HEK293 (cell line): ENCODE data around the gene NFE2L2.
A peak's percentile ranks its signal among the peaks of the same experiment; 100 is the strongest.
"Not testable (repeated sequence)": the region's sequence is repeated elsewhere in the genome, so short reads cannot be mapped to it uniquely, and the experiment has no call there.

ENCODE experiments used
- CTCF ChIA-PET: fragments of 350-600 bp; formaldehyde crosslinking; extraction: SDS; loops from one replicate; lab custom pipeline; 2021; ENCODE audit warnings: antibody characterized with exemption; lab: Yijun Ruan, JAX
- POLR2A ChIA-PET: fragments of 300-600 bp; formaldehyde crosslinking; extraction: SDS; loops from one replicate; lab custom pipeline; 2020; ENCODE audit warnings: antibody characterized with exemption, inconsistent platforms; lab: Yijun Ruan, JAX
- H3K27ac ChIP-seq: fragments of 200-500 bp; sonication (Bioruptor generic); 2 replicates; pipeline ENCODE4 v1.5.1; 2014; ENCODE audit warnings: low read depth, low read length, control low read depth, inconsistent platforms; ENCODE audit errors: extremely low read depth
- H3K36me3 ChIP-seq, 2 experiments: fragments of 200-500 bp in 1 of 2; sonication (Bioruptor generic) in 1 of 2; 1 replicate in 1 of 2; 2 replicates in 1 of 2; pipeline ENCODE4 v1.5.1; 2014 to 2017; ENCODE audit warnings: inconsistent platforms in 2 of 2, low read length in 2 of 2; ENCODE audit not compliant: control insufficient read depth in 2 of 2, insufficient read depth in 1 of 2
- H3K4me1 ChIP-seq: fragments of 200-500 bp; sonication (Bioruptor generic); 2 replicates; pipeline ENCODE4 v1.5.1; 2014; ENCODE audit warnings: mild to moderate bottlenecking, low read length, inconsistent platforms; ENCODE audit not compliant: control insufficient read depth, insufficient read depth
- H3K4me3 ChIP-seq: 2 replicates; pipeline ENCODE4 v1.5.1; 2011; ENCODE audit warnings: low read depth, mild to moderate bottlenecking, control low read depth, low read length, moderate library complexity
- H3K9me3 ChIP-seq: fragments of 200-500 bp; sonication (Bioruptor generic); 2 replicates; pipeline ENCODE4 v1.5.1; 2014; ENCODE audit warnings: low read depth, low read length, inconsistent platforms; ENCODE audit not compliant: control insufficient read depth, insufficient read depth
- PRDM6 ChIP-seq: fragments of 450-650 bp; formaldehyde crosslinking; IDR thresholded peaks from 2 replicates; pipeline ENCODE4 v1.5.1; 2017; ENCODE audit warnings: missing biosample characterization, missing genetic modification characterization
- REPIN1 ChIP-seq: fragments of 450-650 bp; formaldehyde crosslinking; IDR thresholded peaks from 2 replicates; pipeline ENCODE4 v1.5.1; 2017; ENCODE audit warnings: missing biosample characterization, missing genetic modification characterization, low read depth
- SALL2 ChIP-seq: fragments of 450-650 bp; formaldehyde crosslinking; IDR thresholded peaks from 2 replicates; pipeline ENCODE4 v1.5.0; 2017; ENCODE audit warnings: missing biosample characterization, mild to moderate bottlenecking, missing genetic modification characterization, borderline replicate concordance
- YY1 ChIP-seq: fragments of 450-650 bp; formaldehyde crosslinking; IDR thresholded peaks from 2 replicates; pipeline ENCODE4 v1.5.1; 2018; ENCODE audit warnings: missing biosample characterization, missing genetic modification characterization
- ZNF10 ChIP-seq: fragments of 450-650 bp; formaldehyde crosslinking; IDR thresholded peaks from 2 replicates; pipeline ENCODE4 v1.5.1; 2017; ENCODE audit warnings: missing biosample characterization, missing genetic modification characterization
- ZNF292 ChIP-seq: fragments of 450-650 bp; formaldehyde crosslinking; IDR thresholded peaks from 2 replicates; pipeline ENCODE4 v1.5.1; 2016; ENCODE audit warnings: low read depth, missing biosample characterization, missing genetic modification characterization, borderline replicate concordance
- ZNF433 ChIP-seq: fragments of 450-650 bp; formaldehyde crosslinking; IDR thresholded peaks from 2 replicates; pipeline ENCODE4 v1.5.1; 2016; ENCODE audit warnings: missing biosample characterization, missing genetic modification characterization, low read depth
- ZNF518A ChIP-seq: fragments of 450-650 bp; formaldehyde crosslinking; conservative IDR thresholded peaks from 2 replicates; pipeline ENCODE4 v1.5.1; 2016; ENCODE audit warnings: low read depth, missing biosample characterization, missing genetic modification characterization
- ZNF600 ChIP-seq: fragments of 450-650 bp; formaldehyde crosslinking; IDR thresholded peaks from 2 replicates; pipeline ENCODE4 v1.5.1; 2016; ENCODE audit warnings: missing biosample characterization, missing genetic modification characterization
- ZNF610 ChIP-seq: fragments of 450-650 bp; formaldehyde crosslinking; IDR thresholded peaks from 2 replicates; pipeline ENCODE4 v1.5.1; 2016; ENCODE audit warnings: missing biosample characterization, missing genetic modification characterization, borderline replicate concordance
- ZNF629 ChIP-seq: fragments of 450-650 bp; formaldehyde crosslinking; IDR thresholded peaks from 2 replicates; pipeline ENCODE4 v1.5.1; 2017; ENCODE audit warnings: missing biosample characterization, missing genetic modification characterization
- ZNF645 ChIP-seq: fragments of 450-650 bp; formaldehyde crosslinking; IDR thresholded peaks from 2 replicates; pipeline ENCODE4; 2016; ENCODE audit warnings: missing biosample characterization, missing genetic modification characterization
- ZNF777 ChIP-seq: fragments of 450-650 bp; formaldehyde crosslinking; IDR thresholded peaks from 2 replicates; pipeline ENCODE4 v1.5.1; 2017; ENCODE audit warnings: missing biosample characterization, missing genetic modification characterization, borderline replicate concordance
- ZSCAN18 ChIP-seq: fragments of 450-650 bp; formaldehyde crosslinking; IDR thresholded peaks from 2 replicates; pipeline ENCODE4 v1.5.1; 2016; ENCODE audit warnings: missing biosample characterization, missing genetic modification characterization

NFE2L2 gene

GRCh38 chr2:177229442-177230242, 34.9 kb downstream of the NFE2L2 start:
- H3K4me3 ChIP-seq: no peak overlapping the region
- POLR2A ChIA-PET: interaction anchor here (0.8 to 1.3 kb wide), 2 partner anchors 34 to 35 kb away, joined by 3 read pairs; partner anchors contain the start of gene NFE2L2
- CTCF ChIA-PET: interaction anchor here (0.6 to 3.1 kb wide), 5 partner anchors 24 to 82 kb away, joined by 3 to 12 read pairs (median 4); no protein-coding TSS in a partner anchor
- no peaks in the 10 kb centered on the region for H3K9me3 ChIP-seq
- H3K36me3 ChIP-seq: peaks cover 4 to 48% of the 10 kb centered on the region in 2 experiments
- no peak for TF ChIP-seq YY1 (tag by site-specific recombination)
- peak; percentile 76 for TF ChIP-seq ZNF600 (tag by site-specific recombination)
- H3K4me1 ChIP-seq: no peaks in the 10 kb centered on the region
- H3K27ac ChIP-seq: no peak overlapping the region

GRCh38 chr2:177225965-177226360, 38.6 kb downstream of the NFE2L2 start:
- ChIA-PET CTCF (interaction anchor here (0.6 to 1.2 kb wide), 4 partner anchors 27 to 72 kb away, joined by 3 to 4 read pairs (median 4); no protein-coding TSS in a partner anchor), POLR2A (interaction anchor here (0.6 to 1.2 kb wide), 2 partner anchors 29 to 105 kb away, joined by 4 read pairs; no protein-coding TSS in a partner anchor)
- no peaks in the 10 kb centered on the region for H3K9me3 ChIP-seq
- no peaks in the 10 kb centered on the region for H3K4me1 ChIP-seq
- peaks cover 13 to 34% of the 10 kb centered on the region in 2 experiments for H3K36me3 ChIP-seq
- TF ChIP-seq PRDM6 (tag by site-specific recombination) (peak; percentile 35; the same call in 1 of the 2 replicates), ZNF645 (tag by site-specific recombination) (no peak)
- H3K4me3 ChIP-seq: no peak overlapping the region
- H3K27ac ChIP-seq: no peak overlapping the region

GRCh38 chr2:177223436-177223835, 41.1 kb downstream of the NFE2L2 start:
- POLR2A ChIA-PET, H3K4me3 ChIP-seq, H3K4me1 ChIP-seq, CTCF ChIA-PET, H3K9me3 ChIP-seq, H3K27ac ChIP-seq: not testable (repeated sequence)
- H3K36me3 ChIP-seq: peaks cover 25 to 44% of the 10 kb centered on the region in 2 experiments

- ChIA-PET POLR2A (interaction anchor here (0.6 kb wide), 1 partner anchor 34 kb away, joined by 4 read pairs; no protein-coding TSS in a partner anchor), CTCF (interaction anchor here (0.7 to 1.6 kb wide), 3 partner anchors 24 to 504 kb away, joined by 3 to 10 read pairs (median 4); no protein-coding TSS in a partner anchor)
- Histone ChIP-seq H3K27ac (no peak overlapping the region), H3K9me3 (no peaks in the 10 kb centered on the region), H3K4me3 (no peak overlapping the region), H3K36me3 (peaks cover 39 to 58% of the 10 kb centered on the region in 2 experiments), H3K4me1 (no peaks in the 10 kb centered on the region)
- TF ChIP-seq ZNF629 (tag by site-specific recombination) (no peak), ZNF10 (tag by site-specific recombination) (no peak), ZNF292 (no peak), ZNF518A (tag by site-specific recombination) (no peak), ZSCAN18 (tag by site-specific recombination) (no peak), SALL2 (tag by site-specific recombination) (no peak), REPIN1 (tag by site-specific recombination) (no peak), ZNF610 (tag by site-specific recombination) (no peak), ZNF433 (tag by site-specific recombination) (no peak), ZNF777 (tag by site-specific recombination) (no peak)
Measured at GRCh38 chr2:177221970-177222369, 42.6 kb downstream of the NFE2L2 start.
